ENCODE results near the gene UNC5C.

GRCh38 chr4:95186666-95187065 is 362.1 kb downstream of the UNC5C start:
- TF ChIP-seq POLR2A (IDR thresholded peaks at IDR 0.05) (no peak), POLR2AphosphoS5 (IDR thresholded peaks at IDR 0.05) (no peak)
